ENCODE measurements around the gene WDR46. TPM values are rescaled to one million over a fixed set of nuclear protein-coding genes. Genes with fewer than 3 reads are reported as not detected.

Gene WDR46
- total and polyA plus RNA-seq, 2 experiments from 2014 or later, result 71.4 to 104 TPM

DNA sequence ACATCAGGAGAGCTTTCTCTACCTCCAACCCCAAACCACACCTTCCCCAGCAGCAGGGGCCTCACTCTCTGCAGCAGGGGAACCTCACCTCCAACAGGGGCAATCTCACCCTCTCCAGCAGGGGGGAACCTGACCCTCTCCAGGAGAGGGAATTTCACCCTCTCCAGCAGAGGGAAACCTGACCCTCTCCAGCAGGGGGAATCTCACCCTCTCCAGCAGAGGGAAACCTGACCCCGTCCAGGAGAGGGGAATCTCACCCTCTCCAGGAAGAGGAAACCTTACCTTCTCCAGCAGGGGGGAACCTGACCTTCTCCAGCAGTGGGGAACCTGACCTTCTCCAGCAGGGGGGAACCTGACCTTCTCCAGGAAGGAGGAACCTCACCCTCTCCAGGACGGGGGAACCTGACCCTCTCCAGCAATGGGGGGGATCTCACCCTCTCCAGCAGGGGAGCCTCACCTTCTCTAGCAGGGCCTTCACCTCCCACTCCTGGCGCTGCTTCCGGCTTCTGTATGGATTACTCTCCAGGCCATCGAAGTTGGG, 9.0 kb downstream of the WDR46 start (continued):
- TF ChIP-seq, protein P1, sequence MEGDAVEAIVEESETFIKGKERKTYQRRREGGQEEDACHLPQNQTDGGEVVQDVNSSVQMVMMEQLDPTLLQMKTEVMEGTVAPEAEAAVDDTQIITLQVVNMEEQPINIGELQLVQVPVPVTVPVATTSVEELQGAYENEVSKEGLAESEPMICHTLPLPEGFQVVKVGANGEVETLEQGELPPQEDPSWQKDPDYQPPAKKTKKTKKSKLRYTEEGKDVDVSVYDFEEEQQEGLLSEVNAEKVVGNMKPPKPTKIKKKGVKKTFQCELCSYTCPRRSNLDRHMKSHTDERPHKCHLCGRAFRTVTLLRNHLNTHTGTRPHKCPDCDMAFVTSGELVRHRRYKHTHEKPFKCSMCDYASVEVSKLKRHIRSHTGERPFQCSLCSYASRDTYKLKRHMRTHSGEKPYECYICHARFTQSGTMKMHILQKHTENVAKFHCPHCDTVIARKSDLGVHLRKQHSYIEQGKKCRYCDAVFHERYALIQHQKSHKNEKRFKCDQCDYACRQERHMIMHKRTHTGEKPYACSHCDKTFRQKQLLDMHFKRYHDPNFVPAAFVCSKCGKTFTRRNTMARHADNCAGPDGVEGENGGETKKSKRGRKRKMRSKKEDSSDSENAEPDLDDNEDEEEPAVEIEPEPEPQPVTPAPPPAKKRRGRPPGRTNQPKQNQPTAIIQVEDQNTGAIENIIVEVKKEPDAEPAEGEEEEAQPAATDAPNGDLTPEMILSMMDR (conservative IDR thresholded peaks at IDR 0.05; ENCODE audit: low read depth in 2 of 2), result peak; percentile 56 to 84

DNA sequence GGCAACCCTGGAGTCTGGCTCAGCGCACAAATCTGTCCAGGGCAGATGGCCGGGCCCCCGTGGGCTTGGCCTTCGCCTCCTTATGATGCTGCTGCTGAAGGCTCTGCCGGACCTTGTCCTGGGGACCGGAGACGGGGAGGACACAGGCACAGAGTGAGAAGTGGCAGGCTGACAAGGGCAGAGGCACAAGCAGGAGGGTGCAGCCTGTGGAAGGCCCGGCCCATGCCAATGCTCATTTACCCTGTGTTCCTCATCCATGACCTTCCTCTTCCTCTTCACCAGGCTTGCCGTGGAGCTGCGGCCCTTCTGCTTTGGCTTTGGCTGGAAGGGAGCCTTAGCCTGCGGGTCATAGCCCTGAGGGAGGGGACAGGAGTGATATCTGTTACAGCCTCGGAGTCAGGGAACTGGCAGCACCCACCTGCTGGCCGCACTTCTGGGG, 9.8 kb downstream of the WDR46 start:
- DNase-seq (ENCODE audit: low spot score), result no peak
- peaks cover 77% of the 10 kb centered on the region for H3K36me3 Mint-ChIP-seq (ENCODE audit: low read depth)
- H3K4me1 Mint-ChIP-seq, result peaks cover 31% of the 10 kb centered on the region
- TF ChIP-seq, protein P2, sequence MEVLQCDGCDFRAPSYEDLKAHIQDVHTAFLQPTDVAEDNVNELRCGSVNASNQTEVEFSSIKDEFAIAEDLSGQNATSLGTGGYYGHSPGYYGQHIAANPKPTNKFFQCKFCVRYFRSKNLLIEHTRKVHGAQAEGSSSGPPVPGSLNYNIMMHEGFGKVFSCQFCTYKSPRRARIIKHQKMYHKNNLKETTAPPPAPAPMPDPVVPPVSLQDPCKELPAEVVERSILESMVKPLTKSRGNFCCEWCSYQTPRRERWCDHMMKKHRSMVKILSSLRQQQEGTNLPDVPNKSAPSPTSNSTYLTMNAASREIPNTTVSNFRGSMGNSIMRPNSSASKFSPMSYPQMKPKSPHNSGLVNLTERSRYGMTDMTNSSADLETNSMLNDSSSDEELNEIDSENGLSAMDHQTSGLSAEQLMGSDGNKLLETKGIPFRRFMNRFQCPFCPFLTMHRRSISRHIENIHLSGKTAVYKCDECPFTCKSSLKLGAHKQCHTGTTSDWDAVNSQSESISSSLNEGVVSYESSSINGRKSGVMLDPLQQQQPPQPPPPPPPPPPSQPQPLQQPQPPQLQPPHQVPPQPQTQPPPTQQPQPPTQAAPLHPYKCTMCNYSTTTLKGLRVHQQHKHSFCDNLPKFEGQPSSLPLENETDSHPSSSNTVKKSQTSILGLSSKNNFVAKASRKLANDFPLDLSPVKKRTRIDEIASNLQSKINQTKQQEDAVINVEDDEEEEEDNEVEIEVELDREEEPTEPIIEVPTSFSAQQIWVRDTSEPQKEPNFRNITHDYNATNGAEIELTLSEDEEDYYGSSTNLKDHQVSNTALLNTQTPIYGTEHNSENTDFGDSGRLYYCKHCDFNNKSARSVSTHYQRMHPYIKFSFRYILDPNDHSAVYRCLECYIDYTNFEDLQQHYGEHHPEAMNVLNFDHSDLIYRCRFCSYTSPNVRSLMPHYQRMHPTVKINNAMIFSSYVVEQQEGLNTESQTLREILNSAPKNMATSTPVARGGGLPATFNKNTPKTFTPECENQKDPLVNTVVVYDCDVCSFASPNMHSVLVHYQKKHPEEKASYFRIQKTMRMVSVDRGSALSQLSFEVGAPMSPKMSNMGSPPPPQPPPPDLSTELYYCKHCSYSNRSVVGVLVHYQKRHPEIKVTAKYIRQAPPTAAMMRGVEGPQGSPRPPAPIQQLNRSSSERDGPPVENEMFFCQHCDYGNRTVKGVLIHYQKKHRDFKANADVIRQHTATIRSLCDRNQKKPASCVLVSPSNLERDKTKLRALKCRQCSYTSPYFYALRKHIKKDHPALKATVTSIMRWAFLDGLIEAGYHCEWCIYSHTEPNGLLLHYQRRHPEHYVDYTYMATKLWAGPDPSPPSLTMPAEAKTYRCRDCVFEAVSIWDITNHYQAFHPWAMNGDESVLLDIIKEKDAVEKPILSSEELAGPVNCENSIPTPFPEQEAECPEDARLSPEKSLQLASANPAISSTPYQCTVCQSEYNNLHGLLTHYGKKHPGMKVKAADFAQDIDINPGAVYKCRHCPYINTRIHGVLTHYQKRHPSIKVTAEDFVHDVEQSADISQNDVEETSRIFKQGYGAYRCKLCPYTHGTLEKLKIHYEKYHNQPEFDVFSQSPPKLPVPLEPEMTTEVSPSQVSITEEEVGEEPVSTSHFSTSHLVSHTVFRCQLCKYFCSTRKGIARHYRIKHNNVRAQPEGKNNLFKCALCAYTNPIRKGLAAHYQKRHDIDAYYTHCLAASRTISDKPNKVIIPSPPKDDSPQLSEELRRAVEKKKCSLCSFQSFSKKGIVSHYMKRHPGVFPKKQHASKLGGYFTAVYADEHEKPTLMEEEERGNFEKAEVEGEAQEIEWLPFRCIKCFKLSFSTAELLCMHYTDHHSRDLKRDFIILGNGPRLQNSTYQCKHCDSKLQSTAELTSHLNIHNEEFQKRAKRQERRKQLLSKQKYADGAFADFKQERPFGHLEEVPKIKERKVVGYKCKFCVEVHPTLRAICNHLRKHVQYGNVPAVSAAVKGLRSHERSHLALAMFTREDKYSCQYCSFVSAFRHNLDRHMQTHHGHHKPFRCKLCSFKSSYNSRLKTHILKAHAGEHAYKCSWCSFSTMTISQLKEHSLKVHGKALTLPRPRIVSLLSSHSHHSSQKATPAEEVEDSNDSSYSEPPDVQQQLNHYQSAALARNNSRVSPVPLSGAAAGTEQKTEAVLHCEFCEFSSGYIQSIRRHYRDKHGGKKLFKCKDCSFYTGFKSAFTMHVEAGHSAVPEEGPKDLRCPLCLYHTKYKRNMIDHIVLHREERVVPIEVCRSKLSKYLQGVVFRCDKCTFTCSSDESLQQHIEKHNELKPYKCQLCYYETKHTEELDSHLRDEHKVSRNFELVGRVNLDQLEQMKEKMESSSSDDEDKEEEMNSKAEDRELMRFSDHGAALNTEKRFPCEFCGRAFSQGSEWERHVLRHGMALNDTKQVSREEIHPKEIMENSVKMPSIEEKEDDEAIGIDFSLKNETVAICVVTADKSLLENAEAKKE (CRISPR knock-in tag; IDR thresholded peaks at IDR 0.05), result no peak
- TF ChIP-seq, protein P3, sequence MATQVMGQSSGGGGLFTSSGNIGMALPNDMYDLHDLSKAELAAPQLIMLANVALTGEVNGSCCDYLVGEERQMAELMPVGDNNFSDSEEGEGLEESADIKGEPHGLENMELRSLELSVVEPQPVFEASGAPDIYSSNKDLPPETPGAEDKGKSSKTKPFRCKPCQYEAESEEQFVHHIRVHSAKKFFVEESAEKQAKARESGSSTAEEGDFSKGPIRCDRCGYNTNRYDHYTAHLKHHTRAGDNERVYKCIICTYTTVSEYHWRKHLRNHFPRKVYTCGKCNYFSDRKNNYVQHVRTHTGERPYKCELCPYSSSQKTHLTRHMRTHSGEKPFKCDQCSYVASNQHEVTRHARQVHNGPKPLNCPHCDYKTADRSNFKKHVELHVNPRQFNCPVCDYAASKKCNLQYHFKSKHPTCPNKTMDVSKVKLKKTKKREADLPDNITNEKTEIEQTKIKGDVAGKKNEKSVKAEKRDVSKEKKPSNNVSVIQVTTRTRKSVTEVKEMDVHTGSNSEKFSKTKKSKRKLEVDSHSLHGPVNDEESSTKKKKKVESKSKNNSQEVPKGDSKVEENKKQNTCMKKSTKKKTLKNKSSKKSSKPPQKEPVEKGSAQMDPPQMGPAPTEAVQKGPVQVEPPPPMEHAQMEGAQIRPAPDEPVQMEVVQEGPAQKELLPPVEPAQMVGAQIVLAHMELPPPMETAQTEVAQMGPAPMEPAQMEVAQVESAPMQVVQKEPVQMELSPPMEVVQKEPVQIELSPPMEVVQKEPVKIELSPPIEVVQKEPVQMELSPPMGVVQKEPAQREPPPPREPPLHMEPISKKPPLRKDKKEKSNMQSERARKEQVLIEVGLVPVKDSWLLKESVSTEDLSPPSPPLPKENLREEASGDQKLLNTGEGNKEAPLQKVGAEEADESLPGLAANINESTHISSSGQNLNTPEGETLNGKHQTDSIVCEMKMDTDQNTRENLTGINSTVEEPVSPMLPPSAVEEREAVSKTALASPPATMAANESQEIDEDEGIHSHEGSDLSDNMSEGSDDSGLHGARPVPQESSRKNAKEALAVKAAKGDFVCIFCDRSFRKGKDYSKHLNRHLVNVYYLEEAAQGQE (IDR thresholded peaks at IDR 0.05; ENCODE audit: unreplicated experiment), result no peak
- TF ChIP-seq CREB1 (CRISPR knock-in tag; IDR thresholded peaks at IDR 0.05; ENCODE audit: low read depth) (no peak), STAT1 (IDR thresholded peaks at IDR 0.05; ENCODE audit: unreplicated experiment) (no peak), EZH2 (IDR thresholded peaks at IDR 0.05; ENCODE audit: low read depth, unreplicated experiment) (no peak), POLR2AphosphoS5 (IDR thresholded peaks at IDR 0.05; ENCODE audit: low read depth) (no peak), ZNF114 (CRISPR knock-in tag; IDR thresholded peaks at IDR 0.05) (no peak), NANOG (IDR thresholded peaks at IDR 0.05; ENCODE audit: borderline replicate concordance) (no peak), ZNF331 (CRISPR knock-in tag; IDR thresholded peaks at IDR 0.05; ENCODE audit: low read depth) (no peak)
- TF ChIP-seq, protein P1 (conservative IDR thresholded peaks at IDR 0.05; ENCODE audit: low read depth in 2 of 2), result no peak

More for the DNA sequence above, 9.8 kb downstream of the WDR46 start:
- ATAC-seq, result no peak
- H2AFZ ChIP-seq, result no peak overlapping the region
- no peak overlapping the region for H3K4me3 ChIP-seq
- peaks cover 17% of the 10 kb centered on the region for H3K79me2 ChIP-seq (replicated peaks; ENCODE audit: insufficient read depth)
- peaks cover 23% of the 10 kb centered on the region for H3K36me3 ChIP-seq (ENCODE audit: insufficient read depth)
- no peaks in the 10 kb centered on the region for H3K27me3 ChIP-seq (ENCODE audit: insufficient read depth)
- H4K20me1 ChIP-seq (replicated peaks; ENCODE audit: insufficient read depth), result peaks cover 24% of the 10 kb centered on the region
- Mint-ChIP-seq H3K27ac (no peak overlapping the region; the same call in 1 of the 2 replicates), H3K4me3 (no peak overlapping the region), H3K9me3 (no peaks in the 10 kb centered on the region), H3K27me3 (ENCODE audit: insufficient read depth, low read depth, poor library complexity) (peaks cover 13% of the 10 kb centered on the region)
- no peaks in the 10 kb centered on the region for H3K9me2 ChIP-seq (ENCODE audit: insufficient read depth)
- no peak overlapping the region for H3K4me2 ChIP-seq
- H3K4me1 ChIP-seq (ENCODE audit: insufficient read depth), result peaks cover 32% of the 10 kb centered on the region
- no peak overlapping the region for H3K27ac ChIP-seq (ENCODE audit: low read depth)
- peaks cover 50% of the 10 kb centered on the region for H3F3A ChIP-seq (replicated peaks; ENCODE audit: low read depth)
